Spinal cord (tissue), 10 donors: ENCODE data around the gene MEMO1. TPM values are rescaled to one million over a fixed set of nuclear protein-coding genes. Genes with fewer than 3 reads are reported as not detected.
"Not testable (repeated sequence)": the region's sequence is repeated elsewhere in the genome, so short reads cannot be mapped to it uniquely, and the experiment has no call there.

Experiments
- DNase-seq, 6 donors: peaks; one replicate each; pipeline versions ENCODE4 v3.0.0 to v3.0.0-alpha.2; 2013 to 2015; ENCODE audit warnings: low spot score in 6 of 6, low read depth in 4 of 6
- H3K27ac ChIP-seq: one replicate; pipeline ENCODE4 v1.5.1; 2013; ENCODE audit warnings: low read depth, low read length, control low read depth
- H3K27me3 ChIP-seq: one replicate; pipeline ENCODE4 v1.6.1; 2013; ENCODE audit warnings: low read length; ENCODE audit not compliant: control insufficient read depth, insufficient read depth
- H3K36me3 ChIP-seq: one replicate; pipeline ENCODE4 v1.6.1; 2013; ENCODE audit warnings: low read length; ENCODE audit not compliant: control insufficient read depth, insufficient read depth
- H3K4me1 ChIP-seq: one replicate; pipeline ENCODE4 v1.6.1; 2013; ENCODE audit warnings: low read length; ENCODE audit not compliant: control insufficient read depth, insufficient read depth
- H3K4me3 ChIP-seq: one replicate; pipeline ENCODE4 v1.5.1; 2013; ENCODE audit warnings: low read depth, low read length, control low read depth
- H3K9me3 ChIP-seq: one replicate; pipeline ENCODE4 v1.6.1; 2013; ENCODE audit warnings: low read length; ENCODE audit not compliant: control insufficient read depth, insufficient read depth
- WGBS: methylation state at CpG from one replicate; pipeline ENCODE4 v1.1.5; 2013; ENCODE audit warnings: missing lambda C conversion rate; ENCODE audit not compliant: insufficient coverage; 5-methylcytosine and 5-hydroxymethylcytosine counted together
- polyA plus RNA-seq, 2 donors: library from polyadenylated mRNA; unstranded; fragments of 120-200 nt; gene quantifications; one replicate each; pipeline ENCODE4 v1.2.1, GENCODE V29; 2013; ENCODE audit not compliant: insufficient read length in 2 of 2
- total RNA-seq, 2 donors: library from RNA; depleted of rRNA in 1 of 2; stranded (reverse); fragments of 120-200 nt in 1 of 2; fragments of >200 nt in 1 of 2; gene quantifications; one replicate each; pipeline versions ENCODE4 v1.2.3 to v1.2.4, GENCODE V29; 2013 to 2014
- donor health status: healthy.

The MEMO1 gene
- total and polyA plus RNA-seq, 4 donors, result 32.7 to 49.0 (median 45.1) TPM

DNA sequence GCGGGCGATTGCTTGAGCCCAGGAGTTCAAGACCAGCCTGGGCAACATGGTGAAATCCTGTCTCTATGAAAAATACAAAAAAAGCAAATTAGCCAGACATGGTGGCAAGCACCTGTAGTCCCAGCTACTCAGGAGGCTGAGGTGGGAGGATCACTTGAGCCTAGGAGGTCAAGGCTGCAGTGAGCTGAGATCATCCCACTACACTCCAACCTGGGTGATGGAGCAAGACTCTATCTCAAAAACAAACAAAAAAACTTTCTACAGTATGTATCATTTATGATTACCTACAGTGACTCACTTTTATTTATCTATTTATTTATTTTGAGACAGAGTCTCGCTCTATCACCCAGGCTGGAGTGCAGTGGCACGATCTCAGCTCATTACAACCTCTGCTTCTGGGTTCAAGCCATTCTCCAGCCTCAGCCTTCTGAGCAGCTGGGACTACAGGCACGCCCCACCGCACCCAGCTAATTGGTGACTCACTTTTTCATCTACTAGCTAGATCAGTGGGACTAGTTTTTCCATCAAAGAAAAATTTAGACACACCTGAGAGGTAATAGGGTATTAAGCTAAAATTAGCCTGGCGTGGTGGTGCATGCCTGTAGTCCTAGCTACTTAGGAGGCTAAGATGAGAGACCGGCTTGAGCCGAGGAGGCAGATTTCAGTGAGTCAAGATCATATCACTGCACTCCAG is 8.1 kb upstream of the MEMO1 start:
- not testable (repeated sequence) for H3K9me3 ChIP-seq, DNase-seq, H3K27me3 ChIP-seq, H3K27ac ChIP-seq, H3K4me1 ChIP-seq, H3K4me3 ChIP-seq
- WGBS, result 98% methylated on average over 9 of the region's 9 CpGs
- peaks cover 33% of the 10 kb centered on the region for H3K36me3 ChIP-seq

DNA sequence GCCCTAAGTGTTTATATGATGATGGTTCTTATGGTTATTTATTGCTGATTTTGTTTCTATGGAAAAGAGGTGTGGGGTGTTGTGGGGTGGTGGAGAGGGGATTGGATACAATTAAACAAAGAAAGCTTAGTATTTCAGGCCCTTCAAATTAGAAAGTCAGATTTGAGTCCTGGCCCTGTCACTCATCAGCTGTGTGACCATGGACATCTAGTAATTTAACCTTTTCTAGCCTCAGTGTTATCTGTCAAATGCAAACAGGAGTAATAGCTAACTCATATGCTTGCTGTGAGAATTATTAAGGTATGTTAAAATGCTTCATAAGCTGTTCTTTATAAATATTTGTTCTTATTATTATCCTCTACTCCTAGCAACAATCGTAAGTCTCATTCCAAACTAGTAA is 2.1 kb upstream of the MEMO1 start:
- Histone ChIP-seq H3K36me3 (peaks cover 14% of the 10 kb centered on the region), H3K27me3 (no peaks in the 10 kb centered on the region), H3K9me3 (no peaks in the 10 kb centered on the region), H3K27ac (no peak overlapping the region), H3K4me1 (peaks cover 9% of the 10 kb centered on the region), H3K4me3 (no peak overlapping the region)
- no peak for DNase-seq
- WGBS, result no CpG with 5 or more reads among the region's 1 CpG

DNA sequence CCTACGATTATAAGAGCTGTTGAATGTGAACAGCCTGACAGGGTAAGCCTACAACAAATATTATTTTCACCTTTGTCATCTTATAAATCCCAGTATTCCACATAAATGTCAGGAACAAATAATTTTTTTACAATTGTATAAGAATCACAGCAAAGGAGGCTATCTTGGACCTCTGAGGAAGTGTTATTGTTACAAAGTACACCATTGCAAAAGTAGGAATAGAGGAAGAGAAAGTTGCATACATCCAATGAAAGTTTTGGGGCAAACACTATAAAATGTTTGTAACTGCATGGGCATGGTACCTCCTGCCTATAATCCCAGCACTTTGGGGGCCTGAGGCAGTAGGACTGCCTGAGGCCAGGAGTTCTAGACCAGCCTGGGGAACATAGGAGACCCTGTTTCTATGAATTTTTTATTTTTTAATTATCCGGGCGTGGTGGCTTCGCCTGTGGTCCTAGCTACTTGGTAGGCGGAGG is 715 bp upstream of the MEMO1 start:
- WGBS, result 77% methylated on average over 4 of the region's 5 CpGs
- peaks cover 9% of the 10 kb centered on the region for H3K4me1 ChIP-seq
- H3K27me3 ChIP-seq, result no peaks in the 10 kb centered on the region
- H3K36me3 ChIP-seq, result peaks cover 9% of the 10 kb centered on the region
- no peak for DNase-seq
- peak overlapping the region; percentile 94 for H3K27ac ChIP-seq
- peak overlapping the region; percentile 77 for H3K4me3 ChIP-seq
- H3K9me3 ChIP-seq, result no peaks in the 10 kb centered on the region

DNA sequence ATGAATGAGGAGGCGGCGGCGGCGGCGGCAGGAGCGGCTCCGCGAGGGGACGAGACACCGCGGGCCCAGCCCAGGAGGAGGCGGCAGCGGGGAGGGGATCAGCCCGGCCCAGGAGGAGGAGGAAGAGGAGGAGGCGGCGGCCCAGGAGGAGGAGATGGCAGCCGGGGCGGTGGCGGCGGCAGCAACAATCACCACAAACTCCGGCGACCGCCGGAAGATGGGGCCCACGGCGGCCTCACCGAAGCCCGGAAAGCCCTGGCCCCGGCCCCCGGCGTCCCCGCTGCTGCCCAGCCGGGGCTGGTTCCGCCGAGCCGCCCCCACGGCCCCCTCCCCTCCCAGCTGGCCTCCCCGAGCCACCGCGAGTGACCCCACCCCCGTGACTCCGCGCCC is 533 bp downstream of the MEMO1 start:
- peak overlapping the region; percentile 21 for H3K4me3 ChIP-seq
- 0% methylated on average over 13 of the region's 43 CpGs for whole genome bisulfite sequencing
- not testable (repeated sequence) for H3K27ac ChIP-seq, H3K27me3 ChIP-seq, H3K9me3 ChIP-seq, H3K4me1 ChIP-seq, H3K36me3 ChIP-seq
- DNase-seq, result peak in 2 of 6 donors; percentile 48 to 65

DNA sequence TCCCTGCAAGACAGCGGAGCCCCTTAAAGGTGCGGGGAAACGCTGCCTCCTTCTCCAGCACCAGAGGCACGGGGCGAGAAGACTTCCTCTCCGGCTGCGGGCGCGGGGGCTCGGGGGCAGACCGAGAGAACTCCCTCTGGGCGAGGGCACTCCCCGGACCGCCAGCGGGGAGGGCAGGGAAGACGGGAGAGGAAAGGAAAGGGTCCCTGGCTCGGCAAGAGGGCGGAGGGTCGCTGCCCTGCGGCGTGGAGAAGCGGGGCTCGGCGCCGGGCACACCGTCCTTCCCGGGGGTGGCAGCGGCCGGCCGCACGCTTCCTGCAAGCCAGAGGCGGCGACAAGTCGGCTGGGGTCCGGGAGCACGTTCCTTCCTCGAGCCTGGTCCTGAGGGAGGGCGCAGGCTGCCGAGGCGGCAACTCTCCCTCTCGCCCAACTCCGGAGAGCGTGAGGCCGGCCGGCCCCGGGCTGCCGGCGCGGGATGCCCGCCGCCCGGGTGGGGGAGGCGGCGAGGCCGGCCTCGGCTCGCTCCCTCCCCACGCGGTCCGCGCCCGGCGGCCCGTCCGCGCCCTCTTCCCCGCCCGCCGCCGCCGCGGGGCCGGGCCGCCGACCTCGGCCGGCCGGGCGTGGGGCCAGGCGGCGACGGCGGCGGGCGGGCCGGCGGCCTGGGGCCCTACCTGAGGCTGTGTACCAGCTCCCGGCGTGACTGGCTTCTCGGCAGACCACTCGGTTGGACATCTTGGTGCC is 1.1 kb downstream of the MEMO1 start:
- Histone ChIP-seq H3K27ac (peak overlapping the region; percentile 75), H3K4me1 (peaks cover 9% of the 10 kb centered on the region), H3K27me3 (no peaks in the 10 kb centered on the region), H3K4me3 (peak overlapping the region; percentile 82), H3K36me3 (peaks cover 9% of the 10 kb centered on the region), H3K9me3 (no peaks in the 10 kb centered on the region)
- DNase-seq, result peak in 2 of 6 donors; percentile 38 to 57
- WGBS, result under 1% methylated on average over 87 of the region's 91 CpGs

DNA sequence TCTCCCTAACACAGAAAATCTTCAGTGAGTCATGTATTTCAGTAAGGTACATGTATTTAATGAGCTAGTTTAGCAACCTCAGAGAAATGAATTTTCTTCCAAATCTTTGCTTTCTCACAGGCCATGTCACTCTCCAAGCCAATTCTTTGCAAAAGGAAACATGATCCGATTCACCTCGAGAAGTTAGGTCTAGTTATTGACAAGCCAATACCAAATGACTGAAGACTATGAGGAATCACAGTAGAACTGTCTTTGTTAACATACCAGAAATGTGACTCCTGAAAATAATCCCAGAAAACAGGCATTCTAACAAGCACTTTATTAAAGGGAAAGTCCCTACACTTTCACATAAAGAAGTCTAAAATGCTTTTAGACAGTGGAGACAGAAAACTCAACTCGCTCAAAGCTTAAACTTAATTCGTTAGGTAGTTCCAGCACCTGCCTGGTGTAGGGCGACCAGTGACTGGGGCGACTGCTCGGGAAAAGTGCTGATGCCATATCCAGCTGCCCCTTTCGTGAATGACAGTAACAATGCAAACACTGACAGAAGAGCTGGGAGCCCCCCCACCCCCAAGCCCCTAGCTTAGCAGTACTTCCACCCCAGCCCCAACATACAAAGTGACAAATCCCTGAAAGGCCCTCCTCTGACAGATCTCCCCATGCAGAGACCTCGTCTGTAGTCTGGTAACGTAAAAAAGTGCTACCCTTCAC is 1.8 kb downstream of the MEMO1 start:
- no peaks in the 10 kb centered on the region for H3K9me3 ChIP-seq
- peak in 2 of 6 donors; percentile 1 to 55 for DNase-seq
- 0% methylated on average over 7 of the region's 10 CpGs for WGBS
- peak overlapping the region; percentile 75 for H3K27ac ChIP-seq
- H3K36me3 ChIP-seq, result peaks cover 5% of the 10 kb centered on the region
- H3K4me3 ChIP-seq, result peak overlapping the region; percentile 82
- no peaks in the 10 kb centered on the region for H3K27me3 ChIP-seq
- H3K4me1 ChIP-seq, result peaks cover 9% of the 10 kb centered on the region

DNA sequence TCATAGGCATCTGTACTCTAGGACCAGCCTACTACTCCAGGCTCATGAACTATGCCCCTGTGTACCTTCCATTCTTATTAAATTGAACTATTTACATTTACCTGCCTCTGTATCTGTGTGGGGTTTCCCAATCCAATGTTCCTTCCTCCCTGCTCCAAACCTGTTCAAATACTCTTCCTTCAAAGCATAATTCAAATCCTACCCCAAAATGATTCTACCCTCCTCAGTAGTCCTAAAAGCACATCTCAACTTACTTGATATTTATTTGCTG is 3.8 kb downstream of the MEMO1 start:
- H3K4me3 ChIP-seq, result no peak overlapping the region

DNA sequence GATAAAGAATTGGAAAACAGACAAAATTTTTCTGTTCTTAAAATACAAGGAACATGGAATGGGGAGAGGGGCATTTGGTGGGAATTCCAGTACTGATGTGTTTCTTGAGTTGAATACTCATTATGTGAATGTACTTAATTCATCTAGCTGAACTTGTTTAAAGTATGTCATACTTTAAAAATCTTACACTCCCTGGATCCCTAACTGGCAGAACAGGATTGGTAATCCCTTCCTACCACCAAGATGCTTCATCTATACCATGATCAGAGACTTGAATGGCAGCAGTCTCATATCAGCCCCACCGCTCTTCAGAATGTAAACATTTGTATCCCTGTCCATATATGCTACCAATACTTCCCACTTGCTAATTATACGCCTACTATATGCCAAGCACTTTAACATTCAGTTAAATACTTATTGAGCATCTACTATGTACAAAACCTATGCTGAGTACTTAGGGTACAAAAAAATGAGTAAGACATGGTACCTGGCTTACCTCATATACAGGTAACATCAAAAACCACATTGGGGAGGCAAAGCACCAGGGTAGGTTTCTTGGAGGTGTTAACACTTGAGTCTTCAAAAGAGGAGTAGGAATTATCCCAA is 5.3 kb downstream of the MEMO1 start:
- DNase-seq, result no peak
- Histone ChIP-seq H3K4me1 (peaks cover 5% of the 10 kb centered on the region), H3K27ac (no peak overlapping the region), H3K4me3 (no peak overlapping the region), H3K36me3 (no peaks in the 10 kb centered on the region), H3K9me3 (no peaks in the 10 kb centered on the region), H3K27me3 (no peaks in the 10 kb centered on the region)
- 100% methylated on average over 1 of the region's 2 CpGs for WGBS

More for the DNA sequence above, 3.8 kb downstream of the MEMO1 start:
- no peaks in the 10 kb centered on the region for H3K9me3 ChIP-seq
- peaks cover 9% of the 10 kb centered on the region for H3K4me1 ChIP-seq
- no peaks in the 10 kb centered on the region for H3K36me3 ChIP-seq
- DNase-seq, result no peak
- H3K27me3 ChIP-seq, result no peaks in the 10 kb centered on the region
- H3K27ac ChIP-seq, result no peak overlapping the region

DNA sequence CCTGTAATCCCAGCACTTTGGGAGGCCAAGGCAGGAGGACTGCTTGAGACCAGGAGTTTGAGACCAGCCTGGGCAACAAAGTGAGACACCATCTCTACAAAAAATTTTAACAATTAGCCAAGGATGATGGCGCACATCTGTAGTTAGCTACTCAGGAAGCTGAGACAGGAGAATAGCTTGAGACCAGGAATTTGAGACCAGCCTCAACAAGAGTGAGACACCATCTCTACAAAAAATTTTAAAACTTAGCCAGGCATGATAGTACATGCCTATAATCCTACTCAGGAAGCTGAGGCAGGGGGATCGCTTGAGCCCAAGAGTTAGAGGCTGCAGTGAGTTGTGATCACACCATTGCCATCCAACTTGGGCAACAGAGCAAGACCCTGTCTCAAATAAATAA is 7.0 kb downstream of the MEMO1 start:
- Histone ChIP-seq H3K9me3 (no peaks in the 10 kb centered on the region), H3K27me3 (no peaks in the 10 kb centered on the region), H3K27ac (no peak overlapping the region), H3K36me3 (no peaks in the 10 kb centered on the region), H3K4me1 (peaks cover 5% of the 10 kb centered on the region), H3K4me3 (no peak overlapping the region)
- WGBS, result no CpG with 5 or more reads among the region's 2 CpGs
- DNase-seq, result no peak
